Prostate gland (tissue), 2 donors: ENCODE results near the gene GDF7. TPM values are rescaled to one million over a fixed set of nuclear protein-coding genes. Genes with fewer than 3 reads are reported as not detected.

Experiments used
- DNase-seq: peaks from one replicate; pipeline ENCODE4 v3.0.0-alpha.2; 2019; ENCODE audit warnings: low spot score
- H3K27ac ChIP-seq, 2 donors: fragments of 200-600 bp; sonication (generic); 2 replicates each; pipeline ENCODE4 v1.5.1; 2017 to 2019
- H3K27me3 ChIP-seq: fragments of 200-600 bp; sonication (generic); replicated peaks from 2 replicates; pipeline ENCODE4 v1.5.1; 2019; ENCODE audit not compliant: insufficient read depth
- H3K36me3 ChIP-seq, 2 donors: fragments of 200-600 bp; sonication (generic); 1 replicate in 1 of 2; 2 replicates in 1 of 2; pipeline versions ENCODE4 v1.5.1 to v1.8.1; 2017 to 2019
- H3K4me1 ChIP-seq: fragments of 200-600 bp; sonication (generic); replicated peaks from 2 replicates; pipeline ENCODE4 v1.5.1; 2019
- H3K4me3 ChIP-seq, 2 donors: fragments of 200-600 bp; sonication (generic); 2 replicates each; pipeline ENCODE4 v1.5.1; 2017 to 2019
- H3K9me3 ChIP-seq: fragments of 200-600 bp; sonication (generic); 2 replicates; pipeline ENCODE4 v1.5.1; 2017
- CTCF ChIP-seq, 4 experiments: fragments of 200-600 bp in 2 of 4; fragments of 450-650 bp in 2 of 4; sonication (generic) in 2 of 4; IDR thresholded peaks; 1 replicate in 3 of 4; 2 replicates in 1 of 4; pipeline ENCODE4 v1.5.1; 2016 to 2019; ENCODE audit warnings: antibody characterized with exemption in 4 of 4, mild to moderate bottlenecking in 2 of 4, moderate library complexity in 2 of 4
- POLR2A ChIP-seq: fragments of 450-650 bp; IDR thresholded peaks from one replicate; pipeline ENCODE4 v1.6.1; 2016; ENCODE audit warnings: antibody characterized with exemption, mild to moderate bottlenecking
- POLR2AphosphoS5 ChIP-seq: sonication (generic); formaldehyde crosslinking; IDR thresholded peaks from one replicate; pipeline ENCODE4 v1.6.1; 2017; ENCODE audit warnings: antibody characterized with exemption
- WGBS: methylation state at CpG from one replicate; pipeline ENCODE4 v1.1.5; 2018; 5-methylcytosine and 5-hydroxymethylcytosine counted together
- intact Hi-C: fragments of 100-400 bp; cut with DNase I; formaldehyde crosslinking; loops from one replicate; pipeline ENCODE4 v1.14.2; 2022
- total RNA-seq, 2 donors: library from RNA; depleted of rRNA; stranded (reverse); fragments of >200 nt; gene quantifications; one replicate each; pipeline ENCODE4 v1.1.0, GENCODE V29; 2016

GDF7 gene
- total RNA-seq, 2 donors from 2014 or later, result 3.3 to 7.0 TPM

- no peaks in the 10 kb centered on the region for H3K36me3 ChIP-seq
Measured at GRCh38 chr2:20672201-20672951, 5.4 kb downstream of the GDF7 start.

DNA sequence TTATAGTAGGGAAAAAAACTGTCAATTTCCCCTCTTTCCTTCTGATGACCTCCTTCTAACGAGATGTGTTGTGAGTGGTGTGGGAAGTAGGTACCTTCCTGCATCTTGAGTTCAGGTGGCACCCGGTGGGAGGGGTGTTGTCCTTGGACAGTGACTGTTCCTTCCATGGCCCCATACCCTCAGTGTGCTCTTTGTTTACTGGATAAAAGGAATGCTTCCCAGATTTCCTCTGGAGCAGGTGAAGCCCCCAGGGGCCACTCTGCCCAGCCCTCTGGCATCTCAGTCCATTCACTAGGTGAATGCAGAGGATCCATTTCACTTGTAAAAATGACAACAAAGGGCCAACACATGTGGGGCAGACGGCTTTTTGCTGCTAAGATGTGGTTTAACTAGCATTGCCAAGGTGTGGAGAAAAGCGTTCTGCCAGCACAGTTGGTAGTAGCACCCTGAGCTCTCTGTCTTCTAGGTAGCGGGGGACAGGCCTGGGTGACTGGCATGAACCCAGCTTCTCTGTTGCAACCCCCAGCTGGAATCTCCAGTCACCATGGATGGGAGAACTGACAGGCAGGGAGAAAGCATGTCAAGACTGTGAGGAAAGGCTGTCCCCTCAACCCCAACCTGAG is 6.9 kb downstream of the GDF7 start:
- intact Hi-C loops, result no loop called here
- no peaks in the 10 kb centered on the region for H3K9me3 ChIP-seq
- peak overlapping the region in 1 of 2 donors; percentile 14 for H3K27ac ChIP-seq
- WGBS, result 72% methylated on average over 5 of the region's 5 CpGs
- no peak for TF ChIP-seq POLR2AphosphoS5
- TF ChIP-seq POLR2A, result no peak
- no peak for TF ChIP-seq CTCF (IDR thresholded peaks at IDR 0.05)
- no peak for DNase-seq
- peaks cover 8% of the 10 kb centered on the region for H3K27me3 ChIP-seq
- H3K4me3 ChIP-seq, result no peak overlapping the region
- no peaks in the 10 kb centered on the region for H3K36me3 ChIP-seq
- no peaks in the 10 kb centered on the region for H3K4me1 ChIP-seq

More at GRCh38 chr2:20672201-20672951, 5.4 kb downstream of the GDF7 start:
- H3K9me3 ChIP-seq, result no peaks in the 10 kb centered on the region
- peaks cover 8% of the 10 kb centered on the region for H3K27me3 ChIP-seq
- TF ChIP-seq POLR2A (no peak), CTCF (IDR thresholded peaks at IDR 0.05) (no peak), POLR2AphosphoS5 (no peak)
- intact Hi-C loops, result no loop called here
- DNase-seq, result no peak
- H3K4me3 ChIP-seq, result no peak overlapping the region
- peaks cover 2% of the 10 kb centered on the region for H3K4me1 ChIP-seq
- WGBS, result 57% methylated on average over 18 of the region's 18 CpGs
- no peak overlapping the region for H3K27ac ChIP-seq

DNA sequence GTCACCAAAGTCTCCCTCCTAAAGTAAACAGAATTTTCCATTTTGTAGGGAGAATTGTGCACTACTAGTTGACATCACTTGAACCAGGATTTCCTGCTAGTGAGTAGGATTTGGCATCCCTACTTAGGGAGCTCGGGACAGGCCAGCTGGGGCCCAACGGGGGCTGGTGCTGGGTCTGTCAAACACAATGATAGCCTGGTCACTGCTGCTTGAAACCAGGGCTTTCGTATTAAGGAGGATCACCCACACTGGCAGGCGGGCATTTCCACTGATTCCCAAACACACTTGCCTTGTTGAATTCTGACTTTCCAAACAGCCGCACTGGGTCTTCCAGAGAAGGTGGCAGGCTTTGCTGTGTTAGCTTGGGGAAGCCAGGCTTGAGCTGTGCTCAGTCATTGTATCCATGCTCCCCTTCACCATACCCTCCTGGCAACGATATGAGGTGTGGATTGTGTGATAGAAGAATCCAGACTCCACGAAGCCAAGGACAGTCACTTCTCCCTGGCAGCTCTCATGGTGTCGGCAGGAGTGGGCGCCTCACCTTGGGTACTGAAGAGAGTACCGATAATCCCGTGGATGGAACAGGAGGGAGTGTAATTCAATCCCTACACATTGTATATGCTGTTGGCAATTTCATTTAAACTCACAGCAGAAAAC is 7.5 kb downstream of the GDF7 start:
- intact Hi-C loops, result no loop called here
- H3K4me3 ChIP-seq, result no peak overlapping the region
- WGBS, result 62% methylated on average over 10 of the region's 11 CpGs
- peak overlapping the region in 1 of 2 donors; percentile 49 for H3K27ac ChIP-seq
- H3K27me3 ChIP-seq, result peaks cover 7% of the 10 kb centered on the region
- no peaks in the 10 kb centered on the region for H3K36me3 ChIP-seq
- TF ChIP-seq POLR2A (no peak), POLR2AphosphoS5 (no peak), CTCF (IDR thresholded peaks at IDR 0.05) (no peak)
- no peaks in the 10 kb centered on the region for H3K4me1 ChIP-seq
- no peak for DNase-seq
- no peaks in the 10 kb centered on the region for H3K9me3 ChIP-seq

- DNase-seq, result no peak
- peaks cover 5% of the 10 kb centered on the region for H3K27me3 ChIP-seq
Measured at GRCh38 chr2:20674974-20675679, 8.2 kb downstream of the GDF7 start.

More at GRCh38 chr2:20674974-20675679, 8.2 kb downstream of the GDF7 start:
- TF ChIP-seq POLR2AphosphoS5 (peak; percentile 4), POLR2A (no peak)
- H3K36me3 ChIP-seq, result no peaks in the 10 kb centered on the region
- peak overlapping the region; percentile 0 to 49 for H3K27ac ChIP-seq
- H3K9me3 ChIP-seq, result no peaks in the 10 kb centered on the region
- intact Hi-C loops, result no loop called here
- 46% methylated on average over 16 of the region's 16 CpGs for WGBS
- no peaks in the 10 kb centered on the region for H3K4me1 ChIP-seq
- no peak overlapping the region for H3K4me3 ChIP-seq
